Neural cell (in vitro differentiated cells): ENCODE results near the gene ATPAF1. TPM values are rescaled to one million over a fixed set of nuclear protein-coding genes. Genes with fewer than 3 reads are reported as not detected.

Source experiments
- H2AFZ ChIP-seq: fragments of 200-600, 300-800 bp; sonication (generic), shearing (Covaris generic); 2 replicates; pipeline ENCODE4 v1.6.0; 2014; ENCODE audit warnings: low read depth, mild to moderate bottlenecking, antibody characterized with exemption, low read length, moderate library complexity
- H3F3A ChIP-seq: fragments of 200-600 bp; shearing (Covaris generic); 2 replicates; pipeline ENCODE4 v1.6.1; 2016; ENCODE audit warnings: mild to moderate bottlenecking, moderate library complexity, mixed read lengths, antibody characterized with exemption, low read length; ENCODE audit not compliant: insufficient read depth, poor library complexity, severe bottlenecking
- H3K27ac ChIP-seq: fragments of 200-600, 300-800 bp; sonication (generic), shearing (Covaris generic); 2 replicates; pipeline ENCODE4 v1.5.1; 2014; ENCODE audit warnings: mild to moderate bottlenecking, low read length, moderate library complexity
- H3K27me3 ChIP-seq: fragments of 300-800, 200-600 bp; sonication (generic), shearing (Covaris generic); 2 replicates; pipeline ENCODE4 v1.6.0; 2014; ENCODE audit warnings: mild to moderate bottlenecking, low read depth, low read length, moderate library complexity; ENCODE audit not compliant: insufficient read depth
- H3K36me3 ChIP-seq: fragments of 300-800, 200-600 bp; sonication (generic), shearing (Covaris generic); 2 replicates; pipeline ENCODE4 v1.5.1; 2014; ENCODE audit warnings: mild to moderate bottlenecking, antibody characterized with exemption, low read length, moderate library complexity; ENCODE audit not compliant: insufficient read depth
- H3K4me2 ChIP-seq: fragments of 300-800, 200-600 bp; sonication (generic), shearing (Covaris generic); 2 replicates; pipeline ENCODE4 v1.6.0; 2014; ENCODE audit warnings: mild to moderate bottlenecking, low read length
- H3K4me3 ChIP-seq: fragments of 300-800, 200-600 bp; sonication (generic), shearing (Covaris generic); 2 replicates; pipeline ENCODE4 v1.5.1; 2014; ENCODE audit warnings: mild to moderate bottlenecking, low read length, moderate library complexity
- H3K79me2 ChIP-seq: fragments of 200-600 bp; shearing (Covaris generic); replicated peaks from 2 replicates; pipeline ENCODE4 v1.6.0; 2014; ENCODE audit warnings: mild to moderate bottlenecking, low read length, moderate library complexity; ENCODE audit not compliant: insufficient read depth
- H3K9ac ChIP-seq: fragments of 300-800, 200-600 bp; sonication (generic), shearing (Covaris generic); 2 replicates; pipeline ENCODE4 v1.6.1; 2016; ENCODE audit warnings: mild to moderate bottlenecking, low read length, mixed read lengths
- H3K9me2 ChIP-seq: fragments of 200-600 bp; shearing (Covaris generic); 2 replicates; pipeline ENCODE4 v1.6.1; 2016; ENCODE audit warnings: mild to moderate bottlenecking, low read length, mixed read lengths; ENCODE audit not compliant: insufficient read depth
- H3K9me3 ChIP-seq: fragments of 200-600, 300-800 bp; sonication (generic), shearing (Covaris generic); 2 replicates; pipeline ENCODE4 v1.6.1; 2016; ENCODE audit warnings: mild to moderate bottlenecking, mixed run types, low read length, moderate library complexity, mixed read lengths
- H4K20me1 ChIP-seq: fragments of 200-600 bp; shearing (Covaris generic); 2 replicates; pipeline ENCODE4 v1.6.1; 2016; ENCODE audit warnings: mild to moderate bottlenecking, mixed run types; ENCODE audit not compliant: insufficient read depth
- EP300 ChIP-seq: fragments of 450-650 bp; conservative IDR thresholded peaks from 2 replicates; pipeline ENCODE4 v1.6.1; 2014; ENCODE audit warnings: antibody characterized with exemption, mild to moderate bottlenecking, moderate library complexity; ENCODE audit not compliant: poor library complexity, severe bottlenecking
- EZH2 ChIP-seq: fragments of 200-600, 300-800 bp; shearing (Covaris generic), sonication (generic); IDR thresholded peaks from 2 replicates; pipeline ENCODE4 v1.6.1; 2014; ENCODE audit warnings: antibody characterized with exemption, low read length, borderline replicate concordance, mild to moderate bottlenecking; ENCODE audit not compliant: insufficient read depth, poor library complexity, severe bottlenecking
- MXI1 ChIP-seq: fragments of 450-650 bp; conservative IDR thresholded peaks from 2 replicates; pipeline ENCODE4 v1.6.1; 2014; ENCODE audit warnings: antibody characterized with exemption, mild to moderate bottlenecking; ENCODE audit not compliant: poor library complexity, severe bottlenecking
- POLR2AphosphoS5 ChIP-seq: IDR thresholded peaks from 2 replicates; pipeline ENCODE4 v1.6.1; 2012
- RAD21 ChIP-seq: fragments of 450-650 bp; conservative IDR thresholded peaks from 2 replicates; pipeline ENCODE4 v1.6.1; 2014; ENCODE audit warnings: antibody characterized with exemption, mild to moderate bottlenecking, moderate library complexity
- REST ChIP-seq: IDR thresholded peaks from 2 replicates; pipeline ENCODE4 v1.6.1; 2012; ENCODE audit warnings: borderline replicate concordance
- SMC3 ChIP-seq: fragments of 450-650 bp; conservative IDR thresholded peaks from 2 replicates; pipeline ENCODE4 v1.6.1; 2014; ENCODE audit warnings: antibody characterized with exemption, mild to moderate bottlenecking, moderate library complexity; ENCODE audit not compliant: poor library complexity
- TAF1 ChIP-seq: IDR thresholded peaks from 2 replicates; pipeline ENCODE4 v1.6.1; 2012; ENCODE audit warnings: low read depth
- polyA plus RNA-seq: library from polyadenylated mRNA; depleted of rRNA; stranded (reverse); fragments of >200 nt; gene quantifications from 2 replicates; pipeline ENCODE4 v1.2.3, GENCODE V29; 2014
- TF ChIP-seq, protein P1 (sequence below): fragments of 450-650 bp; IDR thresholded peaks from 2 replicates; pipeline ENCODE4 v1.5.1; 2014; ENCODE audit warnings: antibody characterized with exemption, mild to moderate bottlenecking, moderate library complexity; ENCODE audit not compliant: poor library complexity, severe bottlenecking

ATPAF1 gene
- polyA plus RNA-seq, 1 donor from 2014 or later: 80.7 TPM

DNA sequence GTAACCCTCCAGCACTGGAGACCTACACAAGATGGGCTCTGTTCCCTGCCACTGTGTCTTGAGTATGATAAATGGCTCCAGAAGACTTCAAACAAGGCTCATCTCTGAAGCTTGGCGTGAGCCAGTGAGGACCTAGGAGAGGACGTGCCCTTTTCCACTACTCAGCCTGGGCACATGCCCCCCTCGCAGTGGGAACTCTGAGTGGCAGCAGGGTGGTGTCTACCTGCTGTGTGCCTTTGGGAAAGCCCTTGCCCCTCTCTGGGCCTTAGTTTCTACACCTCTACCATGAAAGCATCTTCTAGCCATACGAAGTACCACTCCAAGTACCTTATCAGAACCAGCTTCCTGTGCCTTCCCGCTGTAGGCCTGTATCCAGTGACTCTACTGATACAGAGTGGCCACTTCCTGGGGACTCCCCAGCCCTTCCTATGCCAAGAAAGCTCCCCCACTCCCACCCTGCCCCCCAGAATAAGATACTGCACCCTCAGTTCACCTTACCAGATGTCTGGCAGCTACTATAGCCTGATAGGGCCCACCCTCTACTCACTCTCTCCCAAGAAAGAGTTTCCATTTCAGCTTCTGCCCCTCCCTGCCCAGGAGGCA lies 48.4 kb downstream of the ATPAF1 start:
- no peak overlapping the region for H3K4me2 ChIP-seq
- H3K79me2 ChIP-seq: no peaks in the 10 kb centered on the region
- no peaks in the 10 kb centered on the region for H3K9me2 ChIP-seq
- no peak overlapping the region for H3K4me3 ChIP-seq
- H4K20me1 ChIP-seq: no peaks in the 10 kb centered on the region
- H3K27me3 ChIP-seq: peaks cover 21% of the 10 kb centered on the region
- H3K9ac ChIP-seq: no peak overlapping the region
- no peaks in the 10 kb centered on the region for H3K36me3 ChIP-seq
- H3K9me3 ChIP-seq: no peaks in the 10 kb centered on the region
- no peaks in the 10 kb centered on the region for H3F3A ChIP-seq
- no peak overlapping the region for H2AFZ ChIP-seq
- H3K27ac ChIP-seq: no peak overlapping the region
- no peak for TF ChIP-seq EZH2
- TF ChIP-seq, protein P1, sequence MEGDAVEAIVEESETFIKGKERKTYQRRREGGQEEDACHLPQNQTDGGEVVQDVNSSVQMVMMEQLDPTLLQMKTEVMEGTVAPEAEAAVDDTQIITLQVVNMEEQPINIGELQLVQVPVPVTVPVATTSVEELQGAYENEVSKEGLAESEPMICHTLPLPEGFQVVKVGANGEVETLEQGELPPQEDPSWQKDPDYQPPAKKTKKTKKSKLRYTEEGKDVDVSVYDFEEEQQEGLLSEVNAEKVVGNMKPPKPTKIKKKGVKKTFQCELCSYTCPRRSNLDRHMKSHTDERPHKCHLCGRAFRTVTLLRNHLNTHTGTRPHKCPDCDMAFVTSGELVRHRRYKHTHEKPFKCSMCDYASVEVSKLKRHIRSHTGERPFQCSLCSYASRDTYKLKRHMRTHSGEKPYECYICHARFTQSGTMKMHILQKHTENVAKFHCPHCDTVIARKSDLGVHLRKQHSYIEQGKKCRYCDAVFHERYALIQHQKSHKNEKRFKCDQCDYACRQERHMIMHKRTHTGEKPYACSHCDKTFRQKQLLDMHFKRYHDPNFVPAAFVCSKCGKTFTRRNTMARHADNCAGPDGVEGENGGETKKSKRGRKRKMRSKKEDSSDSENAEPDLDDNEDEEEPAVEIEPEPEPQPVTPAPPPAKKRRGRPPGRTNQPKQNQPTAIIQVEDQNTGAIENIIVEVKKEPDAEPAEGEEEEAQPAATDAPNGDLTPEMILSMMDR: no peak
- TF ChIP-seq MXI1: no peak
- no peak for TF ChIP-seq POLR2AphosphoS5
- TF ChIP-seq REST: no peak
- TF ChIP-seq RAD21: no peak
- no peak for TF ChIP-seq TAF1
- TF ChIP-seq EP300: no peak
- no peak for TF ChIP-seq SMC3

- Histone ChIP-seq H4K20me1 (no peaks in the 10 kb centered on the region), H3K4me3 (no peak overlapping the region), H3K79me2 (no peaks in the 10 kb centered on the region), H3K27ac (no peak overlapping the region), H3K9ac (no peak overlapping the region), H3K9me2 (no peaks in the 10 kb centered on the region), H3K9me3 (no peaks in the 10 kb centered on the region), H3K36me3 (no peaks in the 10 kb centered on the region), H2AFZ (no peak overlapping the region), H3K4me2 (no peak overlapping the region), H3F3A (no peaks in the 10 kb centered on the region), H3K27me3 (peaks cover 21% of the 10 kb centered on the region)
- TF ChIP-seq MXI1 (no peak), EZH2 (no peak)
- TF ChIP-seq, protein P1: no peak
These were observed 49.3 kb downstream of the ATPAF1 start for GRCh38 chr1:46618754-46619415.
